ENCODE results near the gene LANCL2.
A peak's percentile ranks its signal among the peaks of the same experiment; 100 is the strongest.
"Not testable (repeated sequence)": the region's sequence is repeated elsewhere in the genome, so short reads cannot be mapped to it uniquely, and the experiment has no call there.

Gene LANCL2, protein sequence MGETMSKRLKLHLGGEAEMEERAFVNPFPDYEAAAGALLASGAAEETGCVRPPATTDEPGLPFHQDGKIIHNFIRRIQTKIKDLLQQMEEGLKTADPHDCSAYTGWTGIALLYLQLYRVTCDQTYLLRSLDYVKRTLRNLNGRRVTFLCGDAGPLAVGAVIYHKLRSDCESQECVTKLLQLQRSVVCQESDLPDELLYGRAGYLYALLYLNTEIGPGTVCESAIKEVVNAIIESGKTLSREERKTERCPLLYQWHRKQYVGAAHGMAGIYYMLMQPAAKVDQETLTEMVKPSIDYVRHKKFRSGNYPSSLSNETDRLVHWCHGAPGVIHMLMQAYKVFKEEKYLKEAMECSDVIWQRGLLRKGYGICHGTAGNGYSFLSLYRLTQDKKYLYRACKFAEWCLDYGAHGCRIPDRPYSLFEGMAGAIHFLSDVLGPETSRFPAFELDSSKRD

DNA sequence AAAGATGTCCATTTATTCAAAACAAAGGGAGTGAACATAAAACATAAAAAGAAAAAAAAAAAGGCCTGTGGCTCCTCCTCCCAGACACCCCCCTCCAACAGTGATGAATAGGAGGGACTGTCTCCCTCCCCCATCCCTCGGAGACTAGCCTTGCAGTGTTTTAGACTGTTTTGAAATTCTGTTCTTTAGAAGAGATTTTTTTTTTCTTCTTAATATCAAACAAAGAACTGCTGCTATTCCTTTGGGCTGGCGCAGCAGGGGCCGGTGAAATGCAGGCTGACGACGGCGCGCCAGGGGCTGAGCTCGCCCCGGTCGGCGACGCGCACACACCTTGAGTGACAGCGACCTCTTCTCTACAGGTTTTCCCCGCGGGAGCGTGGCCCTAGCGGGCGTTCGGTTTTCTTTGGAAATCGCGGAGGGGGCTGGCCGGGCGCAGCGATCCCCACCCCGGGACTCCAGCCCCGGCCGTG, at the start of gene LANCL2:
Gene LANCL2, plus strand, starts transcription at position 133 of the 470 bp plus-strand sequence. CDS start 689 bp downstream, outside the sequence.
- DNase-seq (ENCODE audit: low read depth in 2 of 2, low spot score in 1 of 2), result peak in 1 of 2 donors; percentile 7

DNA sequence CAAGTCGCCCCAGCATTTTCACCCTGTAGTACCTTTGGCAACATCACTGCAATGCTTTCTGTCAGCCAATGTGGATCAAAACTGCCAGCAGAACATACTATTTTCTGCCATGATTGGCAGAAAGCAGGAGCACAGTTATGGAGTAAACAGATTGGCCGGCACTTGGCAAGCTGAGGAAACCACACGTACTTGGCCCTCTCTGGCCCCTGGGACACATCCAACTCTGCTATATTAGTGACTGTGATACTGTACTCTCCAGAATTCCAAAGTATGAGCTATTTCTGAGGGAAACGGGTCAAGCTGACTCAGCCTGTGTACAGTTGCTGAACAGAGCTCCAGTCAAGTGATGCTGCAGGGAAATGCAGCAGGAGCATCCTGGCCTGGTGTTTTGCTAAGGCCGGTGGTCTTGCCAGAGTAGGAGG, 39.8 kb upstream of the LANCL2 start:
- DNase-seq (ENCODE audit: low read depth in 2 of 2, low spot score in 1 of 2), result no peak

DNA sequence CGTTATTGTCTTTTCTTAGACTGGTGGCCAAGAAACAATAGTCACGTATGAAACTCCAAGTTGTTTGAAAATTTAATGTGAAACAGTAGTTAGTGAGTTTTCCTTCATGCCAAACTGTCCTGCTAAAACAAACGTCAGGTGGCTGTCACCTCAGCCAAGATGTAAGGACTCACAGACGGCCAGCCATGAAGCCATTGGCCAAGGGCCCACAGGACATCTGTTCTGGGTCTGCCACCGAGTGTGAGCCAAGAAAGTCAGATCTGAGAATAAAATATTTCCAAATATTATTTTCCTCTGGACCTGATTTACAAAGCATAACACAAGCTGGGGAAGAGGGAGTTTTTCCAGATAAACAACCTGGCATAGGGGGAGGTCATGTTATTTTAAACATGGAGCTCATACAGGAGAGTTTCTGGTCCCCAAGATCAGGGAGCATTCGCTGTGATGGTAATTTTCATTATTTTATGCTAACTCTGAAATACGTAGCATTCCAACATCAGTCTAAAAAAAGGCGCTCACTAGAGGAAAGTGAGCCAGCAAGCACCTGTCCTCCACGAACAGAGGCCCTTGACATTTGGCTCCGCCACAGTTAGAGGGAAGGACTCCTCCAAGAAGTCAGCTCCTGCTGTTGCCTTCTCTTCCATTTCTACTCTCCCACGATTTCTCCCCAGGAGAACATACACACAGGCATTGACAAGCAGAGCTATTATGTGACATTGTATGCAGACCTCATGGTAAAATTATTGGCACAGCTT, 38.9 kb upstream of the LANCL2 start:
- no peak for DNase-seq (ENCODE audit: low read depth in 2 of 2, low spot score in 1 of 2)

DNA sequence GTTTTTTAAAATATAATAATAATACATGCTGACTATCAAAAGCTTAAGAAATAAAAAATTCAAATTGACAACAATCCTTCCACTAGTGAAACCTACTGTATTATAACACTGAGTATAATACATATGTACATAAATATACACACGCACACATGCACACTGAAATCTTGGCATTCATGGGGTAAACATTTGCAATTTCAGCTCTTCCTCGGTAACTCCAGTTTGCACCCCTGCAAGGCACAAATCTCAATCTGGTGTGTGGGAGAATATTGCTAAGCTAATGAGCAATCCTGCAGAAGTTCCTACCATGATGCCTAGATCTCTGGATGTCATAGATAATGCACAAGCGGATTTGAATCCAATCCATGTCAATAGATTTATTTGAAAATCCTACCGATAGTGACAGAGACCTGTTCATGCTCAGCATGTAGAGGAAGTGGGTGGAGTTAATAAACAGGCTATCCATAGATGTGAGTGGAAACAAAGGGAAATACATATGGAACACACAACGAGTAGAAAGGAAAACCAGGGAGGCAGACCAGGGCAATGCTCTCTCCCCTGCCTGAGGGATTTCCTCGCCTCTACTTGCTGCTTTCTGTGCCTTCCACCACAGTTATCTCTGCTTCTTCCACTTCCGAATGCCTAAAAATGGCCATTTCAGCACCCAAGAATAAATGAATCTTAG, 38.1 kb upstream of the LANCL2 start:
- DNase-seq (ENCODE audit: low read depth in 2 of 2, low spot score in 1 of 2), result no peak

GRCh38 chr7:55335151-55335550, 30.0 kb upstream of the LANCL2 start:
- no peak for DNase-seq (ENCODE audit: low read depth in 2 of 2, low spot score in 1 of 2)

- DNase-seq (ENCODE audit: low read depth in 2 of 2, low spot score in 1 of 2), result no peak
Measured at GRCh38 chr7:55335786-55336185, 29.4 kb upstream of the LANCL2 start.

- DNase-seq (ENCODE audit: low read depth in 2 of 2, low spot score in 1 of 2), result no peak
Measured at GRCh38 chr7:55336540-55336939, 28.6 kb upstream of the LANCL2 start.

DNA sequence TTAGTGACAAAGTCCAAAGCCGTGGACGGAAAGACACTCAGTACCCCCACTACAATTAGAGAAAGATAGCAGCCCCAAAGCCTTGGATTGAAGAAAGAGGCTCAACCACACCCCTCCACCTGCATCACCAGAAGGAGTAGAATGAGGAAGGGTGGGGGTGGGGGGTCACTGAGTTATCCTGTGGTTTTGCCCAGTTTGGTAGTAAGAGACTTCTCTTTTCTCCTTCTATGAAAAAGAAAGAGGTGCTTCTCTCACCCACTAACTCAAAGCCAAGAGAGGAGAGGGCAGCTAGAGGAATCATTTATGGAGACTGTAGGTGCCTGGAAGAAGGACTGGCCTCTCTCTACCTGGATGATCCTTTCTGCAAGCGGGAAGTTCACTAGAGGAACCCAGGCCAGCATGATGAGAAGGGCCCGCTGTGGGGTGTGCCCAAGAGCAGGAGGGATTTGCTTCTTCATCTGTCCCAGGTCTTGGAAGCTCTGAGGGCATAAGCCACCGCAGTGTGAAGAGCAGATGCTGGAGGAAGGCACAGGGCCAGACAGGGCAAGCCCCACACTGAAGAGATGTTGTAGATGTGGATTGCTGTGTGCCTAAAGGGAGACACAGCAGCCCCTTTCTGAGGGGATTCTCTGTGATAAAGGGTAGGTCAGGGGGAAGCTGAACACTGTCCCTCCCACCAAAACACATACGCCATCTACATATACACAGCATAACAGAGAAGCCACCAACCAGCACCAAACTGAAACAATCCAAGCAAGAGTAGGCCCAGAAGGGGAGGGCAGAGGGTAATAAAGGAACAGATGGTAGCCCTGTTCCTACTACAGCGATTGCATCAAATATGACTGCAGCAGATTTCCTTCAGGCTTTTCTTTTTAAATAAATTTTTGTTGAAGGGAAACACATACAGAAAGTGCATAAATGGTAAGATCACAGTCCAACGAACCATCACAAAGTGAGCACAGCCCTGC, 25.8 kb upstream of the LANCL2 start:
- DNase-seq (ENCODE audit: low read depth in 2 of 2, low spot score in 1 of 2), result no peak

- DNase-seq (ENCODE audit: low read depth in 2 of 2, low spot score in 1 of 2), result no peak
Measured at GRCh38 chr7:55342216-55342871, 22.8 kb upstream of the LANCL2 start.

DNA sequence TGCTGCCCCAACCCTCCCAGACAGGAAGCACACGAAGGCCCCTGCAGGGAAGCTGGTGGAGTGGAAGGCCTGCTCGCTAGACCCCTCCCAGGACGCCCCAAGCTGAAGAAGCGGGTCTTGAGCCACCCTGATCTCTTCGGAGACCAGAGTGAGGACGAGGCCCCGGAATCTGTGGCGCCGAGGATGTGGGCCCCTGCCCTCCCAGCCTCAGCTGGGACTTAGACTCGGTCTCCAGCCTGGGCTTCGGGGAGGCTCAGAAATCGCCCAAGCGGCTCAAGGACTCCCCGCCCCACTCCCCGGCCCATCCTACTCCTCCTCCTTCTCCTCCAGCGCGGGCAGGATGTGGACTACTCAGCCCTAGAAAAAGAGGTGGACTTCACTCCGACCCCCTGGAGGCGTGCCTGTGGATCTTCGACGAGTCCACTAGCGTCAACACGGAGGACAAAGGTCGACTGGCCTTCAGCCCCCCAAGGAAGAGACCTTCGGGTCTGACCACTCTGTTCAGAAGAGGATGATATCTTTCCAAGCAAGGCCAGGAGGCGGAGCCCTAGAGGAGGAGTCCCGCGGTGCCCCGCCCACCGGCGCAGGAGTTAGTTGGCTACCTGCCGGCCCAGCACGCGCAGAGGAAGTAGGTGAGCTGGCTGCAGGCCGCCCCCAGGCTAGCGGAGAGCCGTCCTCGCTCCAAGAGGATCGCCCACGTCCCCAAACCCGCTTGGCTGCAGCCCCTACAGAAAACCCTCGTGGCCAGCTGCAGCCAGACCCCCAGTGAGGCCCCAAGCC, 21.9 kb upstream of the LANCL2 start:
- no peak for DNase-seq (ENCODE audit: low read depth in 2 of 2, low spot score in 1 of 2)

DNA sequence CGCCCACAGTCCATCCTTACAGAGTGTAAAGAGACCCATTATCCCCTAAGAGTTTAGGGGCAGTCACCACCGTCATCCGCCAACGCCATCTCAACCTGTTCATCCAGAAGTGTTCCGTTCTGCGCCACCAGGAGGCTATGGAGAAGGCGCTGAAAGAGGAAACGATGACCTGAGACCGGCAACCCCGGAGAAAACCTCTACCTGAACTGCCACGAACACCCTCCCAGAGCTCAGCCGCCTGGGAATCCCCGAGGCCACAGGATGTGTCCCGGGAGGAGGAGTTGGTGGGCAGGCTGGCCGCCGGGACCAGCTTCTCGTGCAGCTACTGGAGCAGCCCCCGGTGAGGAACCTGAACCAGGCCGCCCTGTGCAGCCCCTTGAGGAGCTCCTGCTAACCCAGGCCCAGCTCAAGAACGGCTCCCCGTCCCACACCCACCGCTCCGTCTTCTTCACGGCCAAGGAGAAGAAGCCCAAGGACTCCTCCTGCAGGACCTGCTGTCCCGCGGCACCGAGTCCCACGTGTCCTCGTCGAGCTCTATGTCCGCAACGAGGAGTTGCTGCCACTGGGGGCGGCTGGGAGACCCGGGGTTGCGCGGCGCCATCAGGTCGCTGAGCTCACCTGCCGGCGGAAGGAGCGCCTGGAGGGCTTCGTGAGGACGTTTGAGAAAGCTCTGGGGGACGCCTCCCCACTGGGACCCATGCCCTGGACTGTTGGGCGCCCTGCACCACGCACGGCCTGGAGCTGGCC, 21.1 kb upstream of the LANCL2 start:
- no peak for DNase-seq (ENCODE audit: low read depth in 2 of 2, low spot score in 1 of 2)

- no peak for DNase-seq (ENCODE audit: low read depth in 2 of 2, low spot score in 1 of 2)
Measured at GRCh38 chr7:55344840-55345239, 20.3 kb upstream of the LANCL2 start.

DNA sequence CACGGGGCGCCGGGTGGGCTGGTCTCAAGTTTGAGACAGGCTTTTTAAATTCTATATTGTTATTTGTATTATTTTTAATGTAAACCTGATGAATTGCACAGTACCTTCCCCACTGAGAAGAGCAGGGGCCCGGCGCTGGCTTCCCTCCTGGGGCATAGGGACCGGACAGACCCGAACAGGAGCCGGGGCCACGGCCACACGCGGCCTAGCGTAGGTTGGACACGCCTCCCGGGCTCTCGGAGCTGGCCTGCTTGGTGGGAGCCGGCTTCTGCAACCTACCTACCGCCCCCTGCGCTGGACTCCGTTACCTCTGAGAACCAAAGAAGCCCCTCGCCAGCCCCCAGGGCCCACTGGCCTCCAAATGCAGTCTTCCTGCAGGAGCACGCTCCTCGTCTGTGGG, 19.8 kb upstream of the LANCL2 start:
- no peak for DNase-seq (ENCODE audit: low read depth in 2 of 2, low spot score in 1 of 2)

GRCh38 chr7:55348502-55348901, 16.6 kb upstream of the LANCL2 start:
- DNase-seq (ENCODE audit: low read depth in 2 of 2, low spot score in 1 of 2), result no peak

DNA sequence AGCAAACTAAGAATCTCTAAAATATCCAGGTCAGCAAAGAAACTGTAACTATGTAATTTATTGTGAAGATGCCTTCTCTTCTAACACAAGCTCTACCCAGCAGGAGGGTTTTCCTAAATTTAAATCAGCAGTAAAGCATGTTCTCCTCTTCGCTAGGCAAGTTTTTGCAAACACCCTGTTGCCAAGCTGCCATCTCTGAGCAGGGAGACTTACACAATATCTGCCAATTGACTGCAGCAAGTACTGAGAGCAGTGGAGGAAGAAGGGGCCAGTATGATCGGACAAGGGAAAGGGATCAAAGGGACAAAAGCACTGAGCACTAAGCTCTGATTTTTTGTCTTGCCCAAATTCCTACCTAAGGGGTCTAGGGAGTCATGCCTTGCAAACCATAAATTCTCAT, 16.0 kb upstream of the LANCL2 start:
- DNase-seq (ENCODE audit: low read depth in 2 of 2, low spot score in 1 of 2), result no peak

GRCh38 chr7:55350281-55350680, 14.9 kb upstream of the LANCL2 start:
- DNase-seq (ENCODE audit: low read depth in 2 of 2, low spot score in 1 of 2), result no peak

DNA sequence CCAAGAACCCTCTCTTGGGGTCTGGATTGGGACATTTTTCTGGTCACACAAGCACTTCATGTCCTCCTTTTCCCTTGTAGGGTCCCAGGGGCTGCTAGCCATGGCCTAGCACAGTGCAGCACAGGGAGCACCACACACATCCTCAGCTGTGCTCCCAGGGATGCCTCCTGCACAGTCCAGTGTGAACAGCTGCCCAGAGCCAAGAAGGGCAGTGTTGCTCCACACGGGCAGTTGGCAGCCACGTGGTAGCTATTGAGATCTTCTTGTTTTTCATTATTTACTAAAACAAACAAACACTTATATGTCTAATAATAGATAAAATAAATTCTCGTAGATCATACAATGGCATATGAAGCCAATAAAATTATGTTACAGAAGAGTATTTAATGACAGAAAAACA, 13.9 kb upstream of the LANCL2 start:
- DNase-seq (ENCODE audit: low read depth in 2 of 2, low spot score in 1 of 2), result no peak

DNA sequence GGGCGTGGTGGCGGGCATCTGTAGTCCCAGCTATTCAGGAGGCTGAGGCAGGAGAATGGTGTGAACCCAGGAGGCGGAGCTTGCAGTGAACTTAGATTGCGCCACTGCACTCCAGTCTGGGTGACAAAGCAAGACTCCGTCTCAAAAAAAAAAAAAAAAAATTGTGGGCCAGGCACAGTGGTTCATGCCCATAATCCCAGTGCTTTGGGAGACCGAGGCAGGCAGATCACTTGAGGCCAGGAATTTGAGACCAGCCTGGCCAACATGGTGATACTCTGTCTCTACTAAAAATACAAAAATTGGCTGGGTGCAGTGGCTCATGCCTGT, 12.2 kb upstream of the LANCL2 start:
- not testable (repeated sequence) for DNase-seq (ENCODE audit: low read depth in 2 of 2, low spot score in 1 of 2)

DNA sequence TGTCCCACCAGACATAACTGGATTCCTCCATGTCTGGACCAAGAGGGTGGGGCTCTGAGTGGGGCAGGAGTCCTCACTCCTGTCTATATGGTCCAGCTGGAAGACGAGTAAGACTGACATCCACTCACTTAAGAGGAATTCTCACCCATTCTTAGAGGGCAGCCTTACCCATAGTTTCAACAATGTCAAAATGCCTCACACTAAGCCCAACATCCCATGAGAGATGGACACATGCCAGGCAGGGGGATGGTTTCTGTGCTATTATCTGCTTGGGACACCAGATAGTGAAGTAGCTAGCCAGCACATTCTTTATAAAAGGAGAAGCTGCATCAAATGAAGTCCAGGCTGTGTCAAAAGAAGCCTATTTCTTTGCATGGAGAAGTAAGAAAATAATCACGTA, 4.7 kb upstream of the LANCL2 start:
- no peak for DNase-seq (ENCODE audit: low read depth in 2 of 2, low spot score in 1 of 2)
